CD4-positive, alpha-beta T cell (primary cell): ENCODE results near the gene GTF3C6. TPM values are rescaled to one million over a fixed set of nuclear protein-coding genes. Genes with fewer than 3 reads are reported as not detected.
"Not testable (repeated sequence)": the region's sequence is repeated elsewhere in the genome, so short reads cannot be mapped to it uniquely, and the experiment has no call there.

Source experiments
- ATAC-seq: fragments of 200-7000 bp; cut with Tn5 transposase; one replicate; pipeline ENCODE4 v1.10.0; 2022; ENCODE audit warnings: mild to moderate bottlenecking; ENCODE audit not compliant: poor library complexity
- CTCF ChIA-PET: fragments of 350-600 bp; sonication (Branson Sonifier 250); formaldehyde crosslinking; loops from one replicate; lab custom pipeline; 2021; ENCODE audit warnings: antibody characterized with exemption, inconsistent platforms; lab: Charles Lee
- POLR2A ChIA-PET: fragments of 350-600 bp; sonication (Branson Sonifier 250); formaldehyde crosslinking; loops from one replicate; lab custom pipeline; 2021; ENCODE audit warnings: antibody characterized with exemption, inconsistent platforms; lab: Charles Lee
- DNase-seq, 14 experiments: peaks; one replicate each; pipeline ENCODE4 v3.0.0-alpha.2; 2013 to 2020; ENCODE audit warnings: mixed read lengths in 2 of 14
- H3K27ac ChIP-seq, 2 donors: one replicate each; pipeline versions ENCODE4 v1.5.1 to v1.7.0; 2013; ENCODE audit warnings: low read length in 2 of 2, low read depth in 1 of 2, mild to moderate bottlenecking in 1 of 2
- H3K27me3 ChIP-seq, 2 experiments: 1 replicate in 1 of 2; 2 replicates in 1 of 2; pipeline versions ENCODE4 v1.6.1 to v1.7.0; 2013; ENCODE audit warnings: low read length in 2 of 2, control low read depth in 1 of 2, mild to moderate bottlenecking in 1 of 2, moderate library complexity in 1 of 2; ENCODE audit not compliant: insufficient read depth in 2 of 2, control insufficient read depth in 1 of 2
- H3K36me3 ChIP-seq: one replicate; pipeline ENCODE4 v1.6.1; 2013; ENCODE audit warnings: low read length, control low read depth; ENCODE audit not compliant: insufficient read depth
- H3K4me1 ChIP-seq: one replicate; pipeline ENCODE4 v1.6.1; 2013; ENCODE audit warnings: low read length, control low read depth; ENCODE audit not compliant: insufficient read depth
- H3K4me3 ChIP-seq: one replicate; pipeline ENCODE4 v1.5.1; 2013; ENCODE audit warnings: mild to moderate bottlenecking, low read length, moderate library complexity
- H3K9me3 ChIP-seq, 2 experiments: 1 replicate in 1 of 2; 2 replicates in 1 of 2; pipeline versions ENCODE4 v1.6.1 to v1.7.0; 2013; ENCODE audit warnings: low read length in 2 of 2, mild to moderate bottlenecking in 2 of 2, control low read depth in 1 of 2, moderate library complexity in 1 of 2; ENCODE audit not compliant: control insufficient read depth in 1 of 2, insufficient read depth in 1 of 2
- H3K27ac Mint-ChIP-seq: one replicate; pipeline ENCODE4 v1.8.0; 2020; ENCODE audit warnings: mixed read lengths
- H3K27me3 Mint-ChIP-seq: one replicate; pipeline ENCODE4 v1.8.0; 2021; ENCODE audit warnings: mixed read lengths
- H3K36me3 Mint-ChIP-seq: one replicate; pipeline ENCODE4 v1.8.0; 2021; ENCODE audit warnings: low read depth, mixed read lengths
- H3K4me1 Mint-ChIP-seq: one replicate; pipeline ENCODE4 v1.8.0; 2021; ENCODE audit warnings: low read depth, mixed read lengths
- H3K4me3 Mint-ChIP-seq: one replicate; pipeline ENCODE4 v1.8.0; 2020; ENCODE audit warnings: mild to moderate bottlenecking, mixed read lengths
- H3K9me3 Mint-ChIP-seq: one replicate; pipeline ENCODE4 v1.8.0; 2020; ENCODE audit warnings: mixed read lengths
- CTCF ChIP-seq: fragments of 200-600 bp; IDR thresholded peaks from one replicate; pipeline ENCODE4 v1.8.0; 2022; ENCODE audit warnings: antibody characterized with exemption, mild to moderate bottlenecking
- intact Hi-C, 2 experiments: fragments of 100-400 bp; cut with DNase I in 1 of 2; cut with micrococcal nuclease in 1 of 2; formaldehyde crosslinking; loops; one replicate each; pipeline versions ENCODE4 v1.15.1 to v1.9.0; 2023 to 2025; cut with DNase I, micrococcal nuclease
- total RNA-seq, 174 experiments: library from RNA in 2 of 174; stranded (reverse) in 2 of 174; gene quantifications; one replicate each; pipeline ENCODE4 v1.2.3 and lab custom pipeline; 2021 to 2026

Gene GTF3C6
- total RNA-seq, 2 experiments from 2014 or later: 17.9 to 19.2 TPM

- DNase-seq: no peak
- Mint-ChIP-seq H3K27me3 (no peaks in the 10 kb centered on the region), H3K9me3 (no peaks in the 10 kb centered on the region), H3K4me1 (no peaks in the 10 kb centered on the region), H3K4me3 (no peak overlapping the region), H3K27ac (no peak overlapping the region), H3K36me3 (peaks cover 76% of the 10 kb centered on the region)
- no peak for ATAC-seq
- H3K4me1 ChIP-seq: no peaks in the 10 kb centered on the region
- ChIA-PET CTCF (interaction anchor here (0.7 kb wide), 1 partner anchor 898 kb away, joined by 3 read pairs; no protein-coding TSS in a partner anchor), POLR2A (no interaction called here)
- H3K36me3 ChIP-seq: peaks cover 46% of the 10 kb centered on the region
- no peaks in the 10 kb centered on the region for H3K27me3 ChIP-seq
- H3K4me3 ChIP-seq: no peak overlapping the region
- H3K27ac ChIP-seq: no peak overlapping the region
- no peaks in the 10 kb centered on the region for H3K9me3 ChIP-seq
- intact Hi-C loops: no loop called here
- TF ChIP-seq CTCF: no peak
Measured at GRCh38 chr6:110965629-110966229, 7.2 kb downstream of the GTF3C6 start.

- H3K4me1 Mint-ChIP-seq, CTCF ChIA-PET, DNase-seq, H3K27me3 Mint-ChIP-seq, H3K27me3 ChIP-seq, H3K4me3 Mint-ChIP-seq, H3K4me3 ChIP-seq, H3K9me3 ChIP-seq, H3K27ac Mint-ChIP-seq, ATAC-seq, intact Hi-C loops, H3K4me1 ChIP-seq, H3K9me3 Mint-ChIP-seq, H3K27ac ChIP-seq: not testable (repeated sequence)
- H3K36me3 ChIP-seq: peaks cover 25% of the 10 kb centered on the region
- H3K36me3 Mint-ChIP-seq: peaks cover 52% of the 10 kb centered on the region
- POLR2A ChIA-PET: interaction anchor here (0.9 kb wide), 1 partner anchor 10 kb away, joined by 4 read pairs; the partner anchor contains the start of gene GTF3C6
Measured at GRCh38 chr6:110968661-110969060, 10.2 kb downstream of the GTF3C6 start.

- no peaks in the 10 kb centered on the region for H3K27me3 Mint-ChIP-seq
- no peak for TF ChIP-seq CTCF
- H3K9me3 ChIP-seq: no peaks in the 10 kb centered on the region
- DNase-seq (no peak), ATAC-seq (no peak)
- no peak overlapping the region for H3K27ac ChIP-seq
- no peaks in the 10 kb centered on the region for H3K4me1 Mint-ChIP-seq
- no peak overlapping the region for H3K4me3 Mint-ChIP-seq
- intact Hi-C loops: no loop called here
- H3K9me3 Mint-ChIP-seq: no peaks in the 10 kb centered on the region
- H3K4me1 ChIP-seq: no peaks in the 10 kb centered on the region
- ChIA-PET POLR2A (interaction anchor here (1.8 kb wide), 1 partner anchor 13 kb away, joined by 7 read pairs; the partner anchor contains the start of gene GTF3C6), CTCF (no interaction called here)
- H3K4me3 ChIP-seq: no peak overlapping the region
- H3K36me3 Mint-ChIP-seq: peaks cover 30% of the 10 kb centered on the region
- no peaks in the 10 kb centered on the region for H3K27me3 ChIP-seq
- H3K36me3 ChIP-seq: peaks cover 12% of the 10 kb centered on the region
- H3K27ac Mint-ChIP-seq: no peak overlapping the region
Measured at GRCh38 chr6:110971468-110971867, 13.0 kb downstream of the GTF3C6 start.

- ChIA-PET POLR2A (interaction anchor here (1.5 kb wide), 2 partner anchors 18 to 161 kb away, joined by 3 to 4 read pairs; partner anchors contain the start of genes CDK19 and GTF3C6), CTCF (no interaction called here)
- Mint-ChIP-seq H3K27ac (no peak overlapping the region), H3K4me3 (no peak overlapping the region), H3K27me3 (no peaks in the 10 kb centered on the region), H3K9me3 (no peaks in the 10 kb centered on the region), H3K4me1 (peaks cover 27% of the 10 kb centered on the region), H3K36me3 (peaks cover 22% of the 10 kb centered on the region)
- intact Hi-C loops: no loop called here
- H3K9me3 ChIP-seq: no peaks in the 10 kb centered on the region
- no peaks in the 10 kb centered on the region for H3K27me3 ChIP-seq
- H3K4me1 ChIP-seq: peaks cover 5% of the 10 kb centered on the region
- no peaks in the 10 kb centered on the region for H3K36me3 ChIP-seq
- no peak for DNase-seq
- no peak overlapping the region for H3K4me3 ChIP-seq
- H3K27ac ChIP-seq: no peak overlapping the region
- ATAC-seq: no peak
- no peak for TF ChIP-seq CTCF
Measured at GRCh38 chr6:110976575-110976974, 18.1 kb downstream of the GTF3C6 start.
